PFSK-1 (cell line): ENCODE data around the gene ATOH8.

ENCODE experiments used
- FOXP2 ChIP-seq: optimal IDR thresholded peaks from 2 replicates; pipeline ENCODE3; 2011; ENCODE audit warnings: borderline replicate concordance, control low read depth, inconsistent platforms; ENCODE audit not compliant: insufficient read depth; ENCODE audit errors: extremely low read length, extremely low read depth
- POLR2AphosphoS5 ChIP-seq: IDR thresholded peaks from 2 replicates; pipeline ENCODE4 v1.6.1; 2012; ENCODE audit warnings: low read depth, mild to moderate bottlenecking, control low read depth, low read length, moderate library complexity
- REST ChIP-seq, 2 experiments: IDR thresholded peaks; 2 replicates each; pipeline versions ENCODE4 v1.6.1 to v1.8.0; 2011 to 2012; ENCODE audit warnings: low read depth in 2 of 2, low read length in 2 of 2, control low read depth in 1 of 2, inconsistent platforms in 1 of 2, mild to moderate bottlenecking in 1 of 2, moderate library complexity in 1 of 2; ENCODE audit not compliant: insufficient read depth in 1 of 2
- SIN3A ChIP-seq: IDR thresholded peaks from 2 replicates; pipeline ENCODE4 v1.6.1; 2012; ENCODE audit warnings: mild to moderate bottlenecking, low read length, moderate library complexity, borderline replicate concordance; ENCODE audit not compliant: insufficient read depth
- TAF1 ChIP-seq: IDR thresholded peaks from 2 replicates; pipeline ENCODE4 v1.6.1; 2012; ENCODE audit warnings: low read length, control low read depth, borderline replicate concordance; ENCODE audit not compliant: insufficient read depth

ATOH8 gene

DNA sequence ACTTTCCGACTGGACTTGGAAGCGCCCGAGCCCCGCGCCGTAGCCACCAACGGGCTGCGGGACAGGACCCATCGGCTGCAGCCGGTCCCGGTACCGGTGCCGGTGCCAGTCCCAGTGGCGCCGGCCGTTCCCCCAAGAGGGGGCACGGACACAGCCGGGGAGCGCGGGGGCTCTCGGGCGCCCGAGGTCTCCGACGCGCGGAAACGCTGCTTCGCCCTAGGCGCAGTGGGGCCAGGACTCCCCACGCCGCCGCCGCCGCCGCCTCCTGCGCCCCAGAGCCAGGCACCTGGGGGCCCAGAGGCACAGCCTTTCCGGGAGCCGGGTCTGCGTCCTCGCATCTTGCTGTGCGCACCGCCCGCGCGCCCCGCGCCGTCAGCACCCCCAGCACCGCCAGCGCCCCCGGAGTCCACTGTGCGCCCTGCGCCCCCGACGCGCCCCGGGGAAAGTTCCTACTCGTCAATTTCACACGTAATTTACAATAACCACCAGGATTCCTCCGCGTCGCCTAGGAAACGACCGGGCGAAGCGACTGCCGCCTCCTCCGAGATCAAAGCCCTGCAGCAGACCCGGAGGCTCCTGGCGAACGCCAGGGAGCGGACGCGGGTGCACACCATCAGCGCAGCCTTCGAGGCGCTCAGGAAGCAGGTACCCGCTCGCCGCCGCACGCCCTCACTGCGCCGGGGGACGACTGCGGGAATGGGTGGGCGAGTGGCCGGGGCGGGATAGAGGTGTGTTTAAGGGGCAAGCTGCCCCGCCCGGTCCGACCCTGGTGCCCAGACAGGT lies 713 bp downstream of the ATOH8 start:
- TF ChIP-seq SIN3A (no peak), REST (IDR thresholded peaks at IDR 0.05; ENCODE audit: insufficient read depth in 1 of 2, low read depth in 2 of 2, low read length in 2 of 2) (no peak), POLR2AphosphoS5 (no peak), TAF1 (no peak), FOXP2 (no peak)

DNA sequence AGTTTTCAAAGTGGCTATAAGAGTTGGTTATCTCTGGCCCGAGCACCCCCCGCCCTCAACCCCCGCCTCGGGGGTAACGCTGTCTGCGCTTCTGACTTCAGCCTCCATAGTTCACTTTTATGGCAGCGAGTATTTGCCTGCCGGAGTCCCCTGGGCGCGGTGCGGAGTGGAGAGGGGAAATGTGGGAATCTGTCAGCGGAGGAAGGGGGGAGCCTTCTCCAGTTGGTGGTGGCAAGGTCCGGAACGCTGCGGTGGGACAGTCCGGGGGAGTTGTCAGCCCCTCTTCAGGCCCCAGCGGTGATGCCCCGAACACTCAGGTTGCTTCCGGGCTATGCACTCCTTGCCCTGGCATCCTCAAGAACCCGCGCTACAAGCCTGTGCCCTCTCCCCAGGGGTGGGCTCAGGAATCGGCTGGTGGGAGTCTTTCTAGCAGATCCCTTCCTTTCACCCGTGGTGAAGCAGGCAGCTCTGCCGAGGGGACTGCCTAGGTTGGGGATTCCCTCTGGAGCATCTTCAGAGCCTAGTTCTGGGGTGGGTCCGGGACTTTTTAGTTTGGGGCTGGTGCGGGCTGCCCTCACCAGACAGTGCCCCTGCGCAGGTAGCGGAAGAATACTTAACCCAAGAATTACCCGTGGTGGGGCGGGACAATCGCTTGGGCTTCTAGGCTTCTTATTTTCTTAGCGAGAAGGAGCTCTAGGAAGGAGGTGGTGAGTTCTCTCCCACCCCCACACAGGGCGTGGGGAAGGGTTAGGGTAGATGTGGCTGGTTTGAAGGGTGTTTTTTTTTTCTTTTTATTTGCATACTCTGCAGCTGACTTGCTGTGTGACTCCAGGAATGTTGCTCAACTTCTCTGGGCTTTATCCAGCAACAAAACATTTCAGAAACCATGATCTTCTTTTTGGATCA lies 1.6 kb downstream of the ATOH8 start:
- TF ChIP-seq POLR2AphosphoS5, result no peak
- TF ChIP-seq REST (IDR thresholded peaks at IDR 0.05; ENCODE audit: insufficient read depth in 1 of 2, low read depth in 2 of 2, low read length in 2 of 2), result no peak
- no peak for TF ChIP-seq SIN3A
- TF ChIP-seq TAF1, result no peak
- no peak for TF ChIP-seq FOXP2

- TF ChIP-seq POLR2AphosphoS5 (no peak), SIN3A (no peak), TAF1 (no peak), FOXP2 (no peak), REST (IDR thresholded peaks at IDR 0.05; ENCODE audit: insufficient read depth in 1 of 2, low read depth in 2 of 2, low read length in 2 of 2) (no peak)
Observed at GRCh38 chr2:85756195-85756594, 2.4 kb downstream of the ATOH8 start.

DNA sequence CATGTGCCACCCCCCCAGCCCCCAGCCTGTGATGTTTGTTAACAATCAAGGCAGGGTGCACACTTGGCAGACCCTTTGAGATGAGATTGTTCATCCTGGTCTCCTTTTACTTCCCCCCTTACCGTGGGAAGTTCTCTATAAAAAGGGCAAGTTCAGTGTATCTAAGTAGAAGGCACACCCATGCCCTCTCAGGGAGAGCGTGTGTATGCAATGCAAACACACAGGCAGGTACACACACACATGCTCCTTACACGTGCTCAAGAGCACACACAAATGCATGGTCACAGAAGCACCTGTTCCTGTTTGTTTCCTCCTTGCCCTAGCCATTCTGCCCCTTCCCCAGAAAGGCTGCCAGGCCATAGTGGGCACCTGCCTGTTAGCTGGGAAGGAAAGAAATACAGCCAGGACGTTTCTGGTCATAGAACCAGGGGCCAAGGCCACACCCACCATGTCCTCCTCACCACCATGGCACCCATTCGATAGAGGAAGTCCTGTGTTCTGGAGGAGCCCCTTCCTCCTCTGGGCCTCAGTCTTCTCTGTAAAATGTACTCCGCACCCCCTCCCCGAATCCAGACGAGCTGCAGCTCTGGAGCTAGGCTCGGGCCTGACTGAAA lies 3.1 kb downstream of the ATOH8 start:
- TF ChIP-seq REST (IDR thresholded peaks at IDR 0.05; ENCODE audit: insufficient read depth in 1 of 2, low read depth in 2 of 2, low read length in 2 of 2) (no peak), FOXP2 (no peak), TAF1 (no peak), SIN3A (no peak), POLR2AphosphoS5 (no peak)
